HG02642 (cell line): ENCODE results near the gene TIMM17A.
"Not testable (repeated sequence)": the region's sequence is repeated elsewhere in the genome, so short reads cannot be mapped to it uniquely, and the experiment has no call there.

ENCODE experiments used
- ATAC-seq: cut with Tn5 transposase; IDR thresholded peaks from one replicate; pipeline ENCODE4 v1.9.1; 2021; ENCODE audit warnings: mild to moderate bottlenecking; ENCODE audit not compliant: unreplicated experiment, poor library complexity

TIMM17A gene

GRCh38 chr1:201939148-201939547 lies 16.2 kb upstream of the TIMM17A start:
- no peak for ATAC-seq

GRCh38 chr1:201939574-201939973 lies 15.7 kb upstream of the TIMM17A start:
- no peak for ATAC-seq

GRCh38 chr1:201940316-201940715 lies 15.0 kb upstream of the TIMM17A start:
- not testable (repeated sequence) for ATAC-seq

- no peak for ATAC-seq
These were observed 13.7 kb upstream of the TIMM17A start for GRCh38 chr1:201941420-201942128.

GRCh38 chr1:201942129-201942495 lies 13.2 kb upstream of the TIMM17A start:
- no peak for ATAC-seq

- no peak for ATAC-seq
These were observed 11.3 kb upstream of the TIMM17A start for GRCh38 chr1:201944002-201944401.

- no peak for ATAC-seq
These were observed 10.7 kb upstream of the TIMM17A start for GRCh38 chr1:201944639-201945038.

GRCh38 chr1:201945157-201945556 lies 10.1 kb upstream of the TIMM17A start:
- ATAC-seq = no peak

- ATAC-seq = no peak
These were observed 9.5 kb upstream of the TIMM17A start for GRCh38 chr1:201945863-201946223.

- ATAC-seq = no peak
These were observed 8.9 kb upstream of the TIMM17A start, which contains the start of gene LMOD1 for GRCh38 chr1:201946224-201946908. LMOD1 (minus strand) TSS chr1:201946548; CDS start chr1:201946340, 208 bp downstream.

GRCh38 chr1:201947697-201948008 lies 7.7 kb upstream of the TIMM17A start:
- ATAC-seq = no peak

- ATAC-seq = no peak
These were observed 5.8 kb upstream of the TIMM17A start for GRCh38 chr1:201949491-201949890.

GRCh38 chr1:201954263-201955008 lies 867 bp upstream of the TIMM17A start:
- no peak for ATAC-seq

GRCh38 chr1:201955729-201956143 lies 433 bp downstream of the TIMM17A start:
- peak; percentile 43 for ATAC-seq

GRCh38 chr1:201958348-201958747 lies 3.0 kb downstream of the TIMM17A start:
- ATAC-seq = no peak

- not testable (repeated sequence) for ATAC-seq
These were observed 7.1 kb downstream of the TIMM17A start for GRCh38 chr1:201962382-201962781.

- ATAC-seq = no peak
These were observed 9.0 kb downstream of the TIMM17A start for GRCh38 chr1:201964261-201964660.

GRCh38 chr1:201966171-201966570 lies 10.9 kb downstream of the TIMM17A start:
- ATAC-seq = no peak

- ATAC-seq = no peak
These were observed 13.1 kb downstream of the TIMM17A start for GRCh38 chr1:201968202-201968925.

- ATAC-seq = no peak
These were observed 15.2 kb downstream of the TIMM17A start for GRCh38 chr1:201970334-201971159.
